Measurements from ENCODE around the gene GRB10. TPM values are rescaled to one million over a fixed set of nuclear protein-coding genes. Genes with fewer than 3 reads are reported as not detected.

The GRB10 gene
- total RNA-seq, 1 donor from 2014 or later: 48.6 TPM

DNA sequence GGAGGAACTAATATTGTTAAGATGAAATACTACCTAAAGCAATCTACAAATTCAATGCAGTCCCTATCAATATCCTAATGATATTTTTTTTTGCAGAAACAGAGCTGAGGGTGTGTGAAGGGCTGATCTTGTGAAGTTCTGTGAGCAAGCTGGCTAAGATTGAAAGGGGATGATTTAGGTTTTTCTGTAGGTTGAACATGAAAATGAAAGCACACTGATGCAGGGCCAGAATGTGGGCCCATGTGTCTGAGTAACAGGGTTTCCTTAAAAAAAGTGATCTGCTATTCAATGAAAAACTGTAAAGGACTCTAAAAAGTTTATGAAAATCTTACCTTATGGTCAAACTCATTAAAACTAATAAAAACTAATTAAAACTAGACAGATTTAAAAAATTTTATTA, 47.4 kb downstream of the GRB10 start:
- TF ChIP-seq POLR2A (IDR thresholded peaks at IDR 0.05) (no peak), POLR2AphosphoS5 (IDR thresholded peaks at IDR 0.05; ENCODE audit: insufficient read depth in 1 of 2, low read depth in 1 of 2) (no peak)
- TF ChIP-seq, protein P1, sequence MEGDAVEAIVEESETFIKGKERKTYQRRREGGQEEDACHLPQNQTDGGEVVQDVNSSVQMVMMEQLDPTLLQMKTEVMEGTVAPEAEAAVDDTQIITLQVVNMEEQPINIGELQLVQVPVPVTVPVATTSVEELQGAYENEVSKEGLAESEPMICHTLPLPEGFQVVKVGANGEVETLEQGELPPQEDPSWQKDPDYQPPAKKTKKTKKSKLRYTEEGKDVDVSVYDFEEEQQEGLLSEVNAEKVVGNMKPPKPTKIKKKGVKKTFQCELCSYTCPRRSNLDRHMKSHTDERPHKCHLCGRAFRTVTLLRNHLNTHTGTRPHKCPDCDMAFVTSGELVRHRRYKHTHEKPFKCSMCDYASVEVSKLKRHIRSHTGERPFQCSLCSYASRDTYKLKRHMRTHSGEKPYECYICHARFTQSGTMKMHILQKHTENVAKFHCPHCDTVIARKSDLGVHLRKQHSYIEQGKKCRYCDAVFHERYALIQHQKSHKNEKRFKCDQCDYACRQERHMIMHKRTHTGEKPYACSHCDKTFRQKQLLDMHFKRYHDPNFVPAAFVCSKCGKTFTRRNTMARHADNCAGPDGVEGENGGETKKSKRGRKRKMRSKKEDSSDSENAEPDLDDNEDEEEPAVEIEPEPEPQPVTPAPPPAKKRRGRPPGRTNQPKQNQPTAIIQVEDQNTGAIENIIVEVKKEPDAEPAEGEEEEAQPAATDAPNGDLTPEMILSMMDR (IDR thresholded peaks at IDR 0.05): no peak
- intact Hi-C loops (cut with DNase I): no loop called here
- no peak overlapping the region for H3K4me3 ChIP-seq
- H3K4me1 ChIP-seq: peaks cover 23% of the 10 kb centered on the region
- no peaks in the 10 kb centered on the region for H3K9me3 ChIP-seq
- no peak overlapping the region for H3K27ac ChIP-seq
- DNase-seq (ENCODE audit: extremely low spot score in 2 of 2): no peak
- H3K27me3 ChIP-seq: no peaks in the 10 kb centered on the region
- no peaks in the 10 kb centered on the region for H3K36me3 ChIP-seq

DNA sequence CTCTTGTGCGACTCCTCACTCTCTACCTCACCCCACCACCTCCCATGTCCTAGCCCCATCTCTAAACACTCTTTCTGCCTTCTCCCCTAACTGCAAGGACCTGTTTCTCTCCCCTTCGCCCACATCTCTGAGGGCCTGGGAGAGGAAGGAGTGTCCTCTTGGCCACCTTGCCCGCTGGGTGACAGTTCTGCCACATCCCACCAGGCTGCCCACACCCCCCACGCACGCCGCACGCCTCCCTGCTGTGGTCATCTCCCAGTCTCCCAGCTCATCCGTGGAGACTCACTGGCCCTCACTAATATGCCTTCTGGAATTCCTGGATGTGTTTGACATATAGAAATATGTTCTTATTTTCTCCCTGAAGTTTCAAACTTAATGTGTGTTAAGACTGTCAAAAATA, 48.5 kb downstream of the GRB10 start:
- no peaks in the 10 kb centered on the region for H3K27me3 ChIP-seq
- H3K4me1 ChIP-seq: peaks cover 12% of the 10 kb centered on the region
- intact Hi-C loops (cut with DNase I): no loop called here
- H3K9me3 ChIP-seq: no peaks in the 10 kb centered on the region
- peak in 1 of 2 donors; percentile 42 for DNase-seq (ENCODE audit: extremely low spot score in 2 of 2)
- H3K4me3 ChIP-seq: no peak overlapping the region
- H3K27ac ChIP-seq: no peak overlapping the region
- no peaks in the 10 kb centered on the region for H3K36me3 ChIP-seq
- TF ChIP-seq POLR2A (IDR thresholded peaks at IDR 0.05) (no peak), POLR2AphosphoS5 (IDR thresholded peaks at IDR 0.05; ENCODE audit: insufficient read depth in 1 of 2, low read depth in 1 of 2) (no peak)
- TF ChIP-seq, protein P1 (IDR thresholded peaks at IDR 0.05): no peak

DNA sequence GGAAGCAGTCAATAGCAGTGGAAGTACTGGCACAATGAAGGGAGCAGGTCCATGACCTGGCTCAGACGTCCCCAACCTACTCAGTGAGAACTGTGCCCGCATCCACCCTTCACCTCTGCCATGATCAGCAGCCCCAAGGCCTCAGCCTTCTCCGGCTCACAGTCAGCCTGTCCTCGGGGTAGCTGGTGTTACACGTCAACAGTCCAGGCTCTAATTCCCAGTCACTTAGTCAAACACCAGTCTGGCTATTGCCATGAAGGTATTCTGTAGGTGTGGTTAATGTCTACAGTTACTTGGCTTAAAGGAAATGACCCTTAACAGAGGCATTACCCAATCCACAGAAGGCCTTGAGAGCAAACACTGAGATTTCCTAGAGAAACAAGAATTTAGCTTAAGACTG, 49.1 kb downstream of the GRB10 start:
- intact Hi-C loops (cut with DNase I): no loop called here
- Histone ChIP-seq H3K27ac (no peak overlapping the region), H3K27me3 (no peaks in the 10 kb centered on the region), H3K4me1 (peaks cover 9% of the 10 kb centered on the region), H3K9me3 (no peaks in the 10 kb centered on the region), H3K4me3 (no peak overlapping the region), H3K36me3 (no peaks in the 10 kb centered on the region)
- TF ChIP-seq POLR2A (IDR thresholded peaks at IDR 0.05) (no peak), POLR2AphosphoS5 (IDR thresholded peaks at IDR 0.05; ENCODE audit: insufficient read depth in 1 of 2, low read depth in 1 of 2) (no peak)
- TF ChIP-seq, protein P1 (IDR thresholded peaks at IDR 0.05): no peak
- DNase-seq (ENCODE audit: extremely low spot score in 2 of 2): peak in 1 of 2 donors; percentile 72

DNA sequence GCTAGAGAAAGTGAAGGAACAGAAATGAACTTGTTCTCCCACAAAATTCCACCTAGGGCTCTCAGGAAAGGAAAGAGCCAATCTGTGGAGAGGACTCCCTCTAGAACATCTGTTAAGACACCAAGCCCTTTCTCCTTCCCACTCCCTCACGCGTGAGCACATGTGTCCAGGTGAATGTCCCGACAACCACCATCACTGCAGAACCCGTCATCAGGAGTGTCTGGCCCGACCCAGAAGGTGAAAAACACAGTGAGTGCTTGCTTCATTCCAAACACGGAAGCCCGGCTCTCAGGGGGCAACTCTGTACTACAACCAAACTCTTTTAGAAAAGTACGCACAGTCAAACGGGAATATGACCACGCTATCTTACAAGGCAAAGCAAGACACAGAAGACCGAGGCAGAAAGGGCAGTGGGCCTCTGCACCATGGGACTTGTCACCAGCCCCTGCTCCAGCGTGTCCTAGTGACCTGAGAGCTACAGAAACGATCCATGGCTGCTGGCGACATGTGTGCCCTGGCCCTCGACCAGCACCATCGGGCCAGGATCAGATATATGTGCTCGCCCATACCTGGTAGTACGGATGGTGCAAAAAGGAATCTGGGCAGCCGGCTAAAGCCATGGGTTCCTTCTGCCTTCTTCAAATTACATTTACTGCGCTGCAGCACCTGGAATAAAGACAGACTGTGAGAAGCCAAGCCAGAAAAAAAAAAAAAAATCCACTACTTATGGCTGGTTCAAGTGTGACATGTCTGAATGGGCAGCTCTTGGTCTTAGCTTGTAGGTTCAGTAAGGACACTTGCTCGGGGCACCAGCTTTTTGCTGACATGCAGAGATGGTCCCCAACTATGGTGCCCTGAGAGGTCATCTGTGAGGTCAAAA, 50.8 kb downstream of the GRB10 start:
- Histone ChIP-seq H3K4me3 (no peak overlapping the region), H3K36me3 (no peaks in the 10 kb centered on the region), H3K9me3 (no peaks in the 10 kb centered on the region), H3K27me3 (no peaks in the 10 kb centered on the region), H3K4me1 (peaks cover 15% of the 10 kb centered on the region), H3K27ac (no peak overlapping the region)
- intact Hi-C loops (cut with DNase I): no loop called here
- TF ChIP-seq, protein P1 (IDR thresholded peaks at IDR 0.05): no peak
- TF ChIP-seq POLR2AphosphoS5 (IDR thresholded peaks at IDR 0.05; ENCODE audit: insufficient read depth in 1 of 2, low read depth in 1 of 2): no peak
- no peak for TF ChIP-seq POLR2A (IDR thresholded peaks at IDR 0.05)
- DNase-seq (ENCODE audit: extremely low spot score in 2 of 2): peak in 1 of 2 donors; percentile 67
